ENCODE results near the gene FOXP2.
A peak's percentile ranks its signal among the peaks of the same experiment; 100 is the strongest.
"Not testable (repeated sequence)": the region's sequence is repeated elsewhere in the genome, so short reads cannot be mapped to it uniquely, and the experiment has no call there.

Gene FOXP2

DNA sequence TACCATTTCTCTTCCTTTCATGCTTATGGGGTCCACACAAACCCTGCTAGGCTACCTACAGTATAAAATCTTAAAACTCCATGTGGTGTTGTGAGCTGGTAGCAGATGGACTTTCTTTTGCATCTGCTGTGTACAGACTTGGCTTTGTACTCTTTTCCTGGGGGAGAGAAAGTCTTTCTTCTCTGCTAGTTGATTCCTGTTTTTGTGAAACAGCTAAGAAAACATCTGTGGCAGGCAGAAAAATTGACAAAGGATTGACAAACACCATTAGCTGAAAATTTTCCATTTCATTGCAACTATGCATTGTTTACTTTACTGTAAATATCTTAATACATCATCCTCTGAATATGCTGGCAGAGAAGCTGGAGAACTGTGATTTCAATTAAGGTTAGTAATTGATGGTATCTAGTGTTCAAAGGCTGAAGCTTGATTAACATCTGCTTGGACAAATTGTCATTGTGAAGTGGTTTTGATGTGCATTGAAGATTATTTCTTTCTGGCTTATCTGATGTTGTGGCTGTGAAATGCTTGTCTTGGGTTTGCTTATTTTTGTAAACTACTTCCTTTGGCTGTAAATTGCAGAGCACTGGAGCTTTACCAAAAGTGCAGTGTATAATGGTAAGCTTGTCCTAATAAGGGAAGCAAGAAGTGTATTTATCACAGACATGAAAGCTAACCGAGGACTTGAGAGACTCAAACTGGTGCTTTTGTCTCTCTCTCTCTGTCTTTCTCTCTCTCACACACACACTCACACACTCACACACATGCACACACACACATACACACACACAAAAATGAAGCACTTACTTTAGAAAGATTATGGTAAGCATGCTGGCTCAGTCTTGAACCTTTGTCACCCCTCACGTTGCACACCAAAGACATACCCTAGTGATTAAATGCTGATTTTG, at the start of gene FOXP2:
FOXP2 (plus strand) TSS at position 660 of the 908 bp plus-strand sequence. CDS start 11,697 bp downstream, outside the sequence.
- Histone ChIP-seq H3K4me3 (ENCODE audit: low read length in 2 of 2) (peak within 1 kb of the TSS; percentile 74 to 84), H3K9me3 (ENCODE audit: control insufficient read depth in 2 of 2, low read length in 2 of 2) (no peaks in the 10 kb centered on the region), H3K9ac (ENCODE audit: low read length in 2 of 2) (peak within 1 kb of the TSS; percentile 81 to 83), H3K4me1 (ENCODE audit: control insufficient read depth, insufficient read depth, low read length) (no peaks in the 10 kb centered on the region), H3K36me3 (ENCODE audit: control insufficient read depth in 2 of 2, insufficient read depth in 2 of 2, low read length in 2 of 2) (no peaks in the 10 kb centered on the region), H3K27me3 (ENCODE audit: control insufficient read depth in 1 of 2, insufficient read depth in 2 of 2, low read length in 2 of 2) (no peaks in the 10 kb centered on the region), H3K27ac (ENCODE audit: low read length) (peak within 1 kb of the TSS; percentile 85)

DNA sequence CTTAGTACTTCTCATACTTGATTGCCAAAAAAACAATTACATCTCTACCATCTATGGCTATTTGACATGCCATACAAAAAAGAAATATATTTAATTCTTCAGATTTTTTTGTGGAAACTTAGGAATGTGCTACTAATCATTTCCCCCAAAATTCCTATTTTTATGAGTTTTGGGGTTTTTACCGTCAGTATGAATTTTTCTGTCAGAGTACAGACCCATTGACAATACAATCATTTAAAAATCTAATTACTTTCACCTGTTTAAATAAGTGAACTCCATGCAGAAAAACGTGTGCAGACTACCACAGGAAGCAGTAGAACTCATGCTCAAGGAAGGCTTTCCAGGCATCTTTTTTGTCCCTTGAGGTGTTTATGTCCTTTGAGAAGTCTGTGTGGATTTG, 48.8 kb upstream of the FOXP2 start:
- H3K9ac ChIP-seq (ENCODE audit: low read length in 2 of 2), result no peak overlapping the region
- no peaks in the 10 kb centered on the region for H3K36me3 ChIP-seq (ENCODE audit: control insufficient read depth in 2 of 2, insufficient read depth in 2 of 2, low read length in 2 of 2)
- H3K4me3 ChIP-seq (ENCODE audit: low read length in 2 of 2), result no peak overlapping the region
- H3K27ac ChIP-seq (ENCODE audit: low read length), result no peak overlapping the region
- no peaks in the 10 kb centered on the region for H3K27me3 ChIP-seq (ENCODE audit: control insufficient read depth in 1 of 2, insufficient read depth in 2 of 2, low read length in 2 of 2)
- no peaks in the 10 kb centered on the region for H3K9me3 ChIP-seq (ENCODE audit: control insufficient read depth in 2 of 2, low read length in 2 of 2)
- H3K4me1 ChIP-seq (ENCODE audit: control insufficient read depth, insufficient read depth, low read length), result no peaks in the 10 kb centered on the region

DNA sequence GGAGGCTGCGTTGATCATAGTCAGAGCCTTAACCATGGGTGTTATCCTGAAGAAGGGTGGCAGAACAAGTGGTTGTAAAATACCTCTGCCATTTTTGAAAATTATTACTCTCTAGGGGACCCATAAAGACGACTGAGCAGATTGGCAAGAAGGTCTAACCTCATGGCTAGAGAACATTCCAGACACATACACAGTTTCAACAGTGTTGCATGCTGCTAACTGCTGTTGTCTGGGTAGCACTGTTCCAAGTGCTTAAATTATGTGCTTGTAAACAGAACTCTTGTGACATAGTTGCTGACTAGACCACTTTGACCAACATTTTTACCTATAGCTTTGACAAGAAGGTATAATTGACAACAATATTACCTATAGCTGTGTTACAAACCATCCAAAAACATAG, 46.1 kb upstream of the FOXP2 start:
- H3K9ac ChIP-seq (ENCODE audit: low read length in 2 of 2), result no peak overlapping the region
- no peak overlapping the region for H3K4me3 ChIP-seq (ENCODE audit: low read length in 2 of 2)
- H3K27me3 ChIP-seq (ENCODE audit: control insufficient read depth in 1 of 2, insufficient read depth in 2 of 2, low read length in 2 of 2), result no peaks in the 10 kb centered on the region
- no peaks in the 10 kb centered on the region for H3K36me3 ChIP-seq (ENCODE audit: control insufficient read depth in 2 of 2, insufficient read depth in 2 of 2, low read length in 2 of 2)
- no peaks in the 10 kb centered on the region for H3K9me3 ChIP-seq (ENCODE audit: control insufficient read depth in 2 of 2, low read length in 2 of 2)
- H3K27ac ChIP-seq (ENCODE audit: low read length), result no peak overlapping the region
- H3K4me1 ChIP-seq (ENCODE audit: control insufficient read depth, insufficient read depth, low read length), result no peaks in the 10 kb centered on the region

- H3K36me3 ChIP-seq (ENCODE audit: control insufficient read depth in 2 of 2, insufficient read depth in 2 of 2, low read length in 2 of 2), result no peaks in the 10 kb centered on the region
- H3K9me3 ChIP-seq (ENCODE audit: control insufficient read depth in 2 of 2, low read length in 2 of 2), result no peaks in the 10 kb centered on the region
- H3K4me3 ChIP-seq (ENCODE audit: low read length in 2 of 2), result no peak overlapping the region
- no peaks in the 10 kb centered on the region for H3K4me1 ChIP-seq (ENCODE audit: control insufficient read depth, insufficient read depth, low read length)
- H3K27me3 ChIP-seq (ENCODE audit: control insufficient read depth in 1 of 2, insufficient read depth in 2 of 2, low read length in 2 of 2), result no peaks in the 10 kb centered on the region
- H3K9ac ChIP-seq (ENCODE audit: low read length in 2 of 2), result no peak overlapping the region
- no peak overlapping the region for H3K27ac ChIP-seq (ENCODE audit: low read length)
These were observed 45.3 kb upstream of the FOXP2 start for GRCh38 chr7:114369294-114369693.

- no peaks in the 10 kb centered on the region for H3K27me3 ChIP-seq (ENCODE audit: control insufficient read depth in 1 of 2, insufficient read depth in 2 of 2, low read length in 2 of 2)
- no peak overlapping the region for H3K27ac ChIP-seq (ENCODE audit: low read length)
- H3K4me1 ChIP-seq (ENCODE audit: control insufficient read depth, insufficient read depth, low read length), result no peaks in the 10 kb centered on the region
- no peak overlapping the region for H3K9ac ChIP-seq (ENCODE audit: low read length in 2 of 2)
- no peaks in the 10 kb centered on the region for H3K36me3 ChIP-seq (ENCODE audit: control insufficient read depth in 2 of 2, insufficient read depth in 2 of 2, low read length in 2 of 2)
- H3K9me3 ChIP-seq (ENCODE audit: control insufficient read depth in 2 of 2, low read length in 2 of 2), result no peaks in the 10 kb centered on the region
- H3K4me3 ChIP-seq (ENCODE audit: low read length in 2 of 2), result no peak overlapping the region
These were observed 42.0 kb upstream of the FOXP2 start for GRCh38 chr7:114372619-114373018.

DNA sequence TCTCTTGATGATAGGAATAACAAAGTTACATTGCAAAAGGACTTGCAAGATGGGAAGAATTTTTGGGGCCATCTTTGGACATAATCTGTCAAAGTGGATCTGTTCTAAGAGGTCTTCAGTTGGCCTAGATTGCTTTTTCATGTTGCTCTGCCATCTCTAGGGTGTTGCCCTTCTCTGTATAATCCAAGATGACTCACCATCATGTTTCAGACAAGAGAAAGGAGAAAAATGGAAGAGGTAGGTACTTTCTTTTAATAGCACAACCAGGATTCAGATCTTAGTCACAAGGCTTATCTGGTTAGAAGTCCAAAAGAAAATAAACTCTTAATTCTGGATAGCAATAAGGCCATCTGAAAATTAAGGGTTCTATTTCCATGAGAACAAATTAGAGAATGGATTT, 38.7 kb upstream of the FOXP2 start:
- Histone ChIP-seq H3K4me1 (ENCODE audit: control insufficient read depth, insufficient read depth, low read length) (no peaks in the 10 kb centered on the region), H3K4me3 (ENCODE audit: low read length in 2 of 2) (no peak overlapping the region), H3K9ac (ENCODE audit: low read length in 2 of 2) (no peak overlapping the region), H3K36me3 (ENCODE audit: control insufficient read depth in 2 of 2, insufficient read depth in 2 of 2, low read length in 2 of 2) (no peaks in the 10 kb centered on the region), H3K9me3 (ENCODE audit: control insufficient read depth in 2 of 2, low read length in 2 of 2) (no peaks in the 10 kb centered on the region), H3K27ac (ENCODE audit: low read length) (no peak overlapping the region), H3K27me3 (ENCODE audit: control insufficient read depth in 1 of 2, insufficient read depth in 2 of 2, low read length in 2 of 2) (no peaks in the 10 kb centered on the region)

- not testable (repeated sequence) for H3K27ac ChIP-seq (ENCODE audit: low read length); H3K27me3 ChIP-seq (ENCODE audit: control insufficient read depth in 1 of 2, insufficient read depth in 2 of 2, low read length in 2 of 2); H3K4me1 ChIP-seq (ENCODE audit: control insufficient read depth, insufficient read depth, low read length); H3K4me3 ChIP-seq (ENCODE audit: low read length in 2 of 2); H3K9ac ChIP-seq (ENCODE audit: low read length in 2 of 2); H3K36me3 ChIP-seq (ENCODE audit: control insufficient read depth in 2 of 2, insufficient read depth in 2 of 2, low read length in 2 of 2); H3K9me3 ChIP-seq (ENCODE audit: control insufficient read depth in 2 of 2, low read length in 2 of 2)
These were observed 30.7 kb upstream of the FOXP2 start for GRCh38 chr7:114383946-114384345.

- not testable (repeated sequence) for H3K36me3 ChIP-seq (ENCODE audit: control insufficient read depth in 2 of 2, insufficient read depth in 2 of 2, low read length in 2 of 2); H3K9ac ChIP-seq (ENCODE audit: low read length in 2 of 2); H3K4me3 ChIP-seq (ENCODE audit: low read length in 2 of 2); H3K27me3 ChIP-seq (ENCODE audit: control insufficient read depth in 1 of 2, insufficient read depth in 2 of 2, low read length in 2 of 2); H3K9me3 ChIP-seq (ENCODE audit: control insufficient read depth in 2 of 2, low read length in 2 of 2); H3K4me1 ChIP-seq (ENCODE audit: control insufficient read depth, insufficient read depth, low read length); H3K27ac ChIP-seq (ENCODE audit: low read length)
These were observed 30.3 kb upstream of the FOXP2 start for GRCh38 chr7:114384346-114384745.

- H3K27ac ChIP-seq (ENCODE audit: low read length), result no peak overlapping the region
- no peaks in the 10 kb centered on the region for H3K9me3 ChIP-seq (ENCODE audit: control insufficient read depth in 2 of 2, low read length in 2 of 2)
- peaks cover 5% of the 10 kb centered on the region for H3K4me1 ChIP-seq (ENCODE audit: control insufficient read depth, insufficient read depth, low read length)
- H3K4me3 ChIP-seq (ENCODE audit: low read length in 2 of 2), result no peak overlapping the region
- H3K9ac ChIP-seq (ENCODE audit: low read length in 2 of 2), result no peak overlapping the region
- no peaks in the 10 kb centered on the region for H3K36me3 ChIP-seq (ENCODE audit: control insufficient read depth in 2 of 2, insufficient read depth in 2 of 2, low read length in 2 of 2)
- H3K27me3 ChIP-seq (ENCODE audit: control insufficient read depth in 1 of 2, insufficient read depth in 2 of 2, low read length in 2 of 2), result no peaks in the 10 kb centered on the region
These were observed 26.6 kb upstream of the FOXP2 start for GRCh38 chr7:114388021-114388420.

DNA sequence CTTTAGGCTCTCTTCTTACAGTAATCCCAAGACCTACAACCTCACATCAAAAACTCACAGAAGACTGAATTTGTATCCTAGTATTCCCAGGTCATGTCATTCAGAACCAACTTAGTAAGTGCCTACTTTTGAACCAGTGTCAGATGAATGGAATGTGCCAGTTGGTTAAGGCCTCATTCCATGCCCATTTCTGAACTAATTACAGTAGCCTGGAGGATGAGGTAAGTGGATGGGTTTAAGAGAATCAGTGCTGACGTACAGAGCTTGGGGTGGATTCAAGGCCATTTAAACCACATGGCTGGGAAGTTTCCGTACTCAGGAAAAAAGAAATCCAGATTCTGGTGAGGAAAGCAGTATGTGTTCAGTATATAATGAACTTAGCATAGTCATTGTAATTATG, 21.9 kb upstream of the FOXP2 start:
- H3K9ac ChIP-seq (ENCODE audit: low read length in 2 of 2), result no peak overlapping the region

DNA sequence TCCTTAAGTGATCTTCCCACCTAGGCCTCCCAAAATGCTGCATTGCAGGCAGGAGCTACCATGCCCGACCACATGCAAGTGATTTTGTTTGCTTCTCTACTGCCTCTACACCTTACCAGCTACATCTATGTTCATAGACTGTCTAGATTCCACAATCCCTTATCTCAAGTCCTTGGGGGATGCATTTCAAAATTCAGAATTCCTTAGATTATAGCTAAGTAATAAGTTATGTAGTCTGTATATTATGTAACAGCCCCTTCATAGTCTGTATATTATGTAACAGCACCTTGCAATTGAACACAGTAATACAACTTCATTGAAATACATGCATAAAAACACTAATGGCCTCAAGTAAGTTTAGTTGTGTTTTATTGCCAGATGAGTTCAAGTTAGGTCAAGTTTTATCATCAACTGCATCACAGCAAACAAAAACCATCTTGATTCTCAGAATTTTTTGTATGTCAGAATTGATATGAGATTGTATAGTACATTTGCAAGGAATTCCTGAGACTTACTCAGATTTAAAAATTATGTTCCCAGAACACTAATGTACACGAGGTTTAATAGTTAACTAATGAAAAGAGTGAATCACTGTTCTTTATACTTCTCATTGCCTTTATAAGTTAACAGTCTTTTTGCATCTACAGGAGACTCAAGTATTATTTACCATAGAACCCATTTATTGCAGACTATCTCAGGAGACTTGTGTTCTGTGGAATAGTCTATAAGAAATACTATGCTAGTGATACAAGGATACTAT, 11.6 kb upstream of the FOXP2 start:
- no peak overlapping the region for H3K27ac ChIP-seq (ENCODE audit: low read length)
- no peaks in the 10 kb centered on the region for H3K9me3 ChIP-seq (ENCODE audit: control insufficient read depth in 2 of 2, low read length in 2 of 2)
- H3K4me1 ChIP-seq (ENCODE audit: control insufficient read depth, insufficient read depth, low read length), result no peaks in the 10 kb centered on the region
- H3K9ac ChIP-seq (ENCODE audit: low read length in 2 of 2), result no peak overlapping the region
- no peak overlapping the region for H3K4me3 ChIP-seq (ENCODE audit: low read length in 2 of 2)
- no peaks in the 10 kb centered on the region for H3K36me3 ChIP-seq (ENCODE audit: control insufficient read depth in 2 of 2, insufficient read depth in 2 of 2, low read length in 2 of 2)
- no peaks in the 10 kb centered on the region for H3K27me3 ChIP-seq (ENCODE audit: control insufficient read depth in 1 of 2, insufficient read depth in 2 of 2, low read length in 2 of 2)

More for the DNA sequence above, 21.9 kb upstream of the FOXP2 start:
- Histone ChIP-seq H3K9me3 (ENCODE audit: control insufficient read depth in 2 of 2, low read length in 2 of 2) (no peaks in the 10 kb centered on the region), H3K4me3 (ENCODE audit: low read length in 2 of 2) (no peak overlapping the region), H3K27ac (ENCODE audit: low read length) (no peak overlapping the region), H3K27me3 (ENCODE audit: control insufficient read depth in 1 of 2, insufficient read depth in 2 of 2, low read length in 2 of 2) (no peaks in the 10 kb centered on the region), H3K4me1 (ENCODE audit: control insufficient read depth, insufficient read depth, low read length) (peaks cover 5% of the 10 kb centered on the region), H3K36me3 (ENCODE audit: control insufficient read depth in 2 of 2, insufficient read depth in 2 of 2, low read length in 2 of 2) (no peaks in the 10 kb centered on the region)
